Hematopoietic multipotent progenitor cell (in vitro differentiated cells): ENCODE results near the gene TENM3. TPM values are rescaled to one million over a fixed set of nuclear protein-coding genes. Genes with fewer than 3 reads are reported as not detected.

ENCODE experiments used
- DNase-seq, 3 donors: peaks; one replicate each; pipeline ENCODE4 v3.0.0-alpha.2; 2011 to 2015; ENCODE audit warnings: low read depth in 2 of 3, low spot score in 2 of 3
- small RNA-seq: library from RNA; depleted of rRNA; stranded (forward); fragments of <200 nt; gene quantifications from one replicate; pipeline ENCODE3, GENCODE V24; 2012
- total RNA-seq: library from RNA; depleted of rRNA; stranded (reverse); fragments of >200 nt; gene quantifications from one replicate; pipeline ENCODE4 v1.2.3, GENCODE V29; 2012

The TENM3 gene
- total RNA-seq, 1 donor, result not detected

DNA sequence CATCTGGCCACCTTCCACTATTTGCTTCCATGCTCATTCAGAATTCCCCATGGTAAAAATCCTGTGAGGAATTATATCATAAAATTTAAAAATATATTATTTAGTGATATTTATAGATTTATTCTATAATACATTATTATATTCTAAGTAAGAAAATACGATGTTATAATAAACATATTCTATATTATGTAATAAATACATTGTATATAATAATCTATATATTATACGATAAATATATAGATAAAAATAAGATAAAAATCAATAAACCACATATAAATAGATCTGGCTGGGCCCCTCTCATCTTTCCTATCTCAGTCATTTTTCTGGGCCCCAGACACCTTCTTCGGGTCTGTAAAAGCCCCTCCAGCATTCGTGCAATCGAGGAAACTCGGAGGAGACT, 605.5 kb downstream of the TENM3 start:
- no peak for DNase-seq

Small RNA genes lying within 50 kb of the gene (small RNA-seq; reads per million reads assigned to genes)
- not detected for gene RN7SKP67
- gene RNU2-34P, result 4.0 reads per million, percentile 84 among the genes with 10 or more reads in this experiment
